Upper lobe of left lung (tissue), 4 donors: ENCODE results near the gene PFKP.

Experiments
- EP300 ChIP-seq, 4 donors: sonication (generic); formaldehyde crosslinking; IDR thresholded peaks; one replicate each; pipeline ENCODE4 v1.5.1; 2017; ENCODE audit warnings: antibody characterized with exemption in 4 of 4, control low read depth in 2 of 4
- POLR2A ChIP-seq, 4 donors: fragments of 450-650 bp; IDR thresholded peaks; one replicate each; pipeline ENCODE4 v1.5.1; 2016 to 2017; ENCODE audit warnings: antibody characterized with exemption in 4 of 4, mild to moderate bottlenecking in 2 of 4
- POLR2AphosphoS5 ChIP-seq, 2 donors: sonication (generic); formaldehyde crosslinking; IDR thresholded peaks; one replicate each; pipeline ENCODE4 v1.5.1; 2017; ENCODE audit warnings: antibody characterized with exemption in 2 of 2
- TF ChIP-seq, protein P1 (sequence below), 6 experiments: fragments of 450-650 bp in 4 of 6; fragments of 200-600 bp in 2 of 6; sonication (generic) in 2 of 6; IDR thresholded peaks; one replicate each; pipeline ENCODE4 v1.5.1; 2016 to 2019; ENCODE audit warnings: antibody characterized with exemption in 6 of 6

GRCh38 chr10:3033925-3034324, 33.4 kb upstream of the PFKP start:
- TF ChIP-seq EP300 (IDR thresholded peaks at IDR 0.05) (no peak), POLR2A (IDR thresholded peaks at IDR 0.05) (no peak), POLR2AphosphoS5 (IDR thresholded peaks at IDR 0.05) (no peak)
- TF ChIP-seq, protein P1, sequence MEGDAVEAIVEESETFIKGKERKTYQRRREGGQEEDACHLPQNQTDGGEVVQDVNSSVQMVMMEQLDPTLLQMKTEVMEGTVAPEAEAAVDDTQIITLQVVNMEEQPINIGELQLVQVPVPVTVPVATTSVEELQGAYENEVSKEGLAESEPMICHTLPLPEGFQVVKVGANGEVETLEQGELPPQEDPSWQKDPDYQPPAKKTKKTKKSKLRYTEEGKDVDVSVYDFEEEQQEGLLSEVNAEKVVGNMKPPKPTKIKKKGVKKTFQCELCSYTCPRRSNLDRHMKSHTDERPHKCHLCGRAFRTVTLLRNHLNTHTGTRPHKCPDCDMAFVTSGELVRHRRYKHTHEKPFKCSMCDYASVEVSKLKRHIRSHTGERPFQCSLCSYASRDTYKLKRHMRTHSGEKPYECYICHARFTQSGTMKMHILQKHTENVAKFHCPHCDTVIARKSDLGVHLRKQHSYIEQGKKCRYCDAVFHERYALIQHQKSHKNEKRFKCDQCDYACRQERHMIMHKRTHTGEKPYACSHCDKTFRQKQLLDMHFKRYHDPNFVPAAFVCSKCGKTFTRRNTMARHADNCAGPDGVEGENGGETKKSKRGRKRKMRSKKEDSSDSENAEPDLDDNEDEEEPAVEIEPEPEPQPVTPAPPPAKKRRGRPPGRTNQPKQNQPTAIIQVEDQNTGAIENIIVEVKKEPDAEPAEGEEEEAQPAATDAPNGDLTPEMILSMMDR (IDR thresholded peaks at IDR 0.05) = no peak
